HG03565 (cell line): ENCODE measurements around the gene CHRNA1.

Experiments
- ATAC-seq: cut with Tn5 transposase; IDR thresholded peaks from one replicate; pipeline ENCODE4 v1.9.1; 2021; ENCODE audit warnings: mild to moderate bottlenecking, moderate library complexity; ENCODE audit not compliant: unreplicated experiment

The CHRNA1 gene

GRCh38 chr2:174784316-174784715 is 20.0 kb upstream of the CHRNA1 start:
- ATAC-seq, result no peak

GRCh38 chr2:174781996-174782395 is 17.7 kb upstream of the CHRNA1 start:
- ATAC-seq, result no peak

- no peak for ATAC-seq
Measured at GRCh38 chr2:174781298-174781697, 17.0 kb upstream of the CHRNA1 start.

- ATAC-seq, result no peak
Measured at GRCh38 chr2:174780856-174781255, 16.6 kb upstream of the CHRNA1 start.

GRCh38 chr2:174780191-174780840 is 16.0 kb upstream of the CHRNA1 start:
- no peak for ATAC-seq

- ATAC-seq, result no peak
Measured at GRCh38 chr2:174779361-174779928, 15.2 kb upstream of the CHRNA1 start.

GRCh38 chr2:174778085-174778981 is 14.1 kb upstream of the CHRNA1 start:
- ATAC-seq, result peak; percentile 79

GRCh38 chr2:174777347-174778084 is 13.2 kb upstream of the CHRNA1 start:
- no peak for ATAC-seq

- no peak for ATAC-seq
Measured at GRCh38 chr2:174776675-174777074, 12.4 kb upstream of the CHRNA1 start.

- ATAC-seq, result no peak
Measured at GRCh38 chr2:174776223-174776622, 12.0 kb upstream of the CHRNA1 start.

- no peak for ATAC-seq
Measured at GRCh38 chr2:174775571-174775980, 11.3 kb upstream of the CHRNA1 start.

- no peak for ATAC-seq
Measured at GRCh38 chr2:174774886-174775285, 10.6 kb upstream of the CHRNA1 start.

- no peak for ATAC-seq
Measured at GRCh38 chr2:174773215-174773614, 8.9 kb upstream of the CHRNA1 start.

GRCh38 chr2:174772472-174772801 is 8.2 kb upstream of the CHRNA1 start:
- ATAC-seq, result no peak

- ATAC-seq, result no peak
Measured at GRCh38 chr2:174771631-174772471, 7.6 kb upstream of the CHRNA1 start.

GRCh38 chr2:174771136-174771535 is 6.9 kb upstream of the CHRNA1 start:
- no peak for ATAC-seq

- no peak for ATAC-seq
Measured at GRCh38 chr2:174768557-174768956, 4.3 kb upstream of the CHRNA1 start.

GRCh38 chr2:174766271-174766670 is 2.0 kb upstream of the CHRNA1 start:
- ATAC-seq, result no peak

- ATAC-seq, result no peak
Measured at GRCh38 chr2:174765576-174765975, 1.3 kb upstream of the CHRNA1 start.

GRCh38 chr2:174763780-174764179 is 492 bp downstream of the CHRNA1 start:
- no peak for ATAC-seq
